ENCODE measurements around the gene INSIG1.

The INSIG1 gene

DNA sequence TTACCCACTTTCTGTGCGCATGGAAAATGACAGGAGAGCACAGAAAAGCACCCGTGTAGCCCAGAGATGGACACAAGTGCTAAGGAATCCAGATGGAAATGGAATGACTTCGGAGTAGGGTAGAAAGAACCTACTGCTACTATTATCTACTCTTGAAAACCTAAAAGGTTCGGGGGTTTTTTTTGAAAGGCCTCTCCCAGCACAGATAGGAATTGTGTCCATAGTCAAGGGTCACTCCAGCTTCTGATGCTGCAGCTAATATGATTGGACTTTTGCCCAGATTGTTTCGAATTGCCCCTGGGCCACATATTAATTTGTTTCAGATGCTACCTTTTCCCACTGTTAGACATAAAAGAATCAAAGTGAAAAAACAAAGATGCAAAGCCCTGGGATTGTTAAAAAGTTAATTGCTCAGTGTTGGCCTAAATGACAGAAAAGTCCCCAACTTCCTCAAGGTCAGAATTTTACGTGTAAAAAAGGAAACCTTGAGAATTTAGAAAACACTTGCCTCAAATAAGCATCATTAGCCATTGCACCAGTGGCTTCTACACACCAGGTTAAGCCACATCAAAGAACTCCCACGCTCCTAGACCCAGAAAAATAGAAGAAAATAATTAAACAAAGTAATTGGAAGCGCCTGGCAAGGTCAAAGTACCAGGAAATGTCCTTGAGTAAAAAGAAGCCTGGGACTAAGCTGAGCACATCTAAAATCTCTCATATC lies 40.8 kb upstream of the INSIG1 start:
- Histone ChIP-seq H3K9ac (ENCODE audit: low read length) (no peak overlapping the region), H3K27ac (ENCODE audit: low read length) (no peak overlapping the region), H3K4me2 (ENCODE audit: low read depth, low read length) (no peak overlapping the region), H2AFZ (ENCODE audit: low read length) (no peak overlapping the region), H4K20me1 (ENCODE audit: insufficient read depth, low read length) (no peaks in the 10 kb centered on the region), H3K36me3 (replicated peaks; ENCODE audit: insufficient read depth, low read length) (no peaks in the 10 kb centered on the region), H3K79me2 (ENCODE audit: low read length) (no peaks in the 10 kb centered on the region), H3K4me3 (ENCODE audit: low read length) (no peak overlapping the region), H3F3A (ENCODE audit: insufficient read depth, low read length) (no peaks in the 10 kb centered on the region), H3K27me3 (replicated peaks; ENCODE audit: insufficient read depth, low read length) (peaks cover 57% of the 10 kb centered on the region), H3K4me1 (ENCODE audit: low read length) (no peaks in the 10 kb centered on the region), H3K9me2 (replicated peaks; ENCODE audit: insufficient read depth, low read length) (no peaks in the 10 kb centered on the region), H3K9me3 (replicated peaks; ENCODE audit: insufficient read depth, low read length) (no peaks in the 10 kb centered on the region)
- TF ChIP-seq EZH2phosphoT487 (IDR thresholded peaks at IDR 0.05; ENCODE audit: low read length) (no peak), EZH2 (optimal IDR thresholded peaks at IDR 0.05; ENCODE audit: low read depth, low read length) (no peak)
- TF ChIP-seq, protein P1, sequence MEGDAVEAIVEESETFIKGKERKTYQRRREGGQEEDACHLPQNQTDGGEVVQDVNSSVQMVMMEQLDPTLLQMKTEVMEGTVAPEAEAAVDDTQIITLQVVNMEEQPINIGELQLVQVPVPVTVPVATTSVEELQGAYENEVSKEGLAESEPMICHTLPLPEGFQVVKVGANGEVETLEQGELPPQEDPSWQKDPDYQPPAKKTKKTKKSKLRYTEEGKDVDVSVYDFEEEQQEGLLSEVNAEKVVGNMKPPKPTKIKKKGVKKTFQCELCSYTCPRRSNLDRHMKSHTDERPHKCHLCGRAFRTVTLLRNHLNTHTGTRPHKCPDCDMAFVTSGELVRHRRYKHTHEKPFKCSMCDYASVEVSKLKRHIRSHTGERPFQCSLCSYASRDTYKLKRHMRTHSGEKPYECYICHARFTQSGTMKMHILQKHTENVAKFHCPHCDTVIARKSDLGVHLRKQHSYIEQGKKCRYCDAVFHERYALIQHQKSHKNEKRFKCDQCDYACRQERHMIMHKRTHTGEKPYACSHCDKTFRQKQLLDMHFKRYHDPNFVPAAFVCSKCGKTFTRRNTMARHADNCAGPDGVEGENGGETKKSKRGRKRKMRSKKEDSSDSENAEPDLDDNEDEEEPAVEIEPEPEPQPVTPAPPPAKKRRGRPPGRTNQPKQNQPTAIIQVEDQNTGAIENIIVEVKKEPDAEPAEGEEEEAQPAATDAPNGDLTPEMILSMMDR (IDR thresholded peaks at IDR 0.05; ENCODE audit: low read length), result no peak
- no peak for DNase-seq

DNA sequence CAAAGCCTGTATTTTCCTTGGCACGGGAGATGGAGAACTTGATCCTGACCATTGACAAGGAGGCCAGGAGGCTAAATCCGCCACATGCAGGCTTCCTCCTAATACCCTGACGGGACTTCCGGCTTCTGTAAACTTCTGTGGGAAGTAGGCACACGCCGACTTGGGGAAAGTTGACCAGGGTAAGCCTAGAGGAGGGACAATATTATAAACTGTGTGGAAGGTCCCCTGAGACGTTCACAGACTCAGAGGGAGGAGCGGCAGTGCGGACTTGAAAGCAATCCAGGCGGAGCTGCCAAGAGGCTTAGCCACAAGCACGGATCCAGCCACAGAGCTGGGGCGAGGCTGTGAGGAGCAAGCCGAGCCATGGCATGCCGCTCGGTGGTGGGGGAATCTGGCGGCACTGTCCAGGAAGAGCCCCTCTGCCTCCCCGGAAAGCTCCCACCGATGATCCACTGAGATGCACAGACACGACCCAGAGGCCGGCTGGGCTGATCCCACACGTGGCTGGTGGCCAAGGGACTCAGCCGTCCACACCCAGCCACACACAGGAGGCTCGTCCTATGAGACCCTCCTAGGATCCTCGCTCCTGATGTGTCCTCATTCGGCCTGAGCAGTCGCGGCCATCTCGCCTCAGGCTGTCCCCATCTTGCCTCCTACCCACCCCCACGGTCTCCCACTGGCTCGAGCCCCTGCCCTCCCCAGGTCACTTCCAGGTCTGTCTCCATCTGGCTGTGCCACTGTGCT lies 40.0 kb upstream of the INSIG1 start:
- H3K79me2 ChIP-seq (ENCODE audit: low read length), result no peaks in the 10 kb centered on the region
- no peaks in the 10 kb centered on the region for H3K4me1 ChIP-seq (ENCODE audit: low read length)
- TF ChIP-seq EZH2phosphoT487 (IDR thresholded peaks at IDR 0.05; ENCODE audit: low read length) (no peak), EZH2 (optimal IDR thresholded peaks at IDR 0.05; ENCODE audit: low read depth, low read length) (no peak)
- TF ChIP-seq, protein P1 (IDR thresholded peaks at IDR 0.05; ENCODE audit: low read length), result no peak
- no peak for DNase-seq
- H3K4me2 ChIP-seq (ENCODE audit: low read depth, low read length), result no peak overlapping the region
- H3K9ac ChIP-seq (ENCODE audit: low read length), result no peak overlapping the region
- H2AFZ ChIP-seq (ENCODE audit: low read length), result no peak overlapping the region
- H3K9me2 ChIP-seq (replicated peaks; ENCODE audit: insufficient read depth, low read length), result no peaks in the 10 kb centered on the region
- no peaks in the 10 kb centered on the region for H3K36me3 ChIP-seq (replicated peaks; ENCODE audit: insufficient read depth, low read length)
- no peak overlapping the region for H3K27ac ChIP-seq (ENCODE audit: low read length)
- no peaks in the 10 kb centered on the region for H3F3A ChIP-seq (ENCODE audit: insufficient read depth, low read length)
- no peaks in the 10 kb centered on the region for H3K9me3 ChIP-seq (replicated peaks; ENCODE audit: insufficient read depth, low read length)
- H3K27me3 ChIP-seq (replicated peaks; ENCODE audit: insufficient read depth, low read length), result peaks cover 50% of the 10 kb centered on the region
- no peaks in the 10 kb centered on the region for H4K20me1 ChIP-seq (ENCODE audit: insufficient read depth, low read length)
- H3K4me3 ChIP-seq (ENCODE audit: low read length), result no peak overlapping the region

DNA sequence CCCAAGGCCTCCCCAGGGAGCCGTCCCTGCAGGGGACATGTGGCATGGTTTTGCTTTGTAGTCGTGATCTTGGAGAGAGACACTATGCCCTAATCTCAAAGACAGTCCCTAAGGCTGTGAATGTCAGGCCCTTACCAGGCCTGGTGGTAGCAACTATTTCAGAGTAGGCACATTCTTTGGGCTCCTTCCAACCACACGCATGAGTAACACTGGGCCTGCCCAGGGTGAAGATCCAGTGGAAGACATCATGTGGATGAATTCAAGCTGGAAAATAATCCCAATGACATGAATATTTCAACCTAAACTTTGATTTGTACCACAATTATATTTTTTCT lies 39.5 kb upstream of the INSIG1 start:
- DNase-seq, result no peak
- no peaks in the 10 kb centered on the region for H3F3A ChIP-seq (ENCODE audit: insufficient read depth, low read length)
- H3K4me3 ChIP-seq (ENCODE audit: low read length), result no peak overlapping the region
- H3K9ac ChIP-seq (ENCODE audit: low read length), result no peak overlapping the region
- no peak overlapping the region for H3K4me2 ChIP-seq (ENCODE audit: low read depth, low read length)
- no peaks in the 10 kb centered on the region for H3K4me1 ChIP-seq (ENCODE audit: low read length)
- no peaks in the 10 kb centered on the region for H4K20me1 ChIP-seq (ENCODE audit: insufficient read depth, low read length)
- H3K27ac ChIP-seq (ENCODE audit: low read length), result no peak overlapping the region
- TF ChIP-seq, protein P1 (IDR thresholded peaks at IDR 0.05; ENCODE audit: low read length), result no peak
- no peak for TF ChIP-seq EZH2 (optimal IDR thresholded peaks at IDR 0.05; ENCODE audit: low read depth, low read length)
- TF ChIP-seq EZH2phosphoT487 (IDR thresholded peaks at IDR 0.05; ENCODE audit: low read length), result no peak
- no peaks in the 10 kb centered on the region for H3K36me3 ChIP-seq (replicated peaks; ENCODE audit: insufficient read depth, low read length)
- no peaks in the 10 kb centered on the region for H3K79me2 ChIP-seq (ENCODE audit: low read length)
- H2AFZ ChIP-seq (ENCODE audit: low read length), result no peak overlapping the region
- peaks cover 47% of the 10 kb centered on the region for H3K27me3 ChIP-seq (replicated peaks; ENCODE audit: insufficient read depth, low read length)
- H3K9me3 ChIP-seq (replicated peaks; ENCODE audit: insufficient read depth, low read length), result no peaks in the 10 kb centered on the region
- H3K9me2 ChIP-seq (replicated peaks; ENCODE audit: insufficient read depth, low read length), result no peaks in the 10 kb centered on the region
